Activated B cell treated with CpG ODN at 0.5 μM for 24 hours (primary cell): Measurements from ENCODE around the gene ZMYND19. TPM values are rescaled to one million over a fixed set of nuclear protein-coding genes. Genes with fewer than 3 reads are reported as not detected.

Source experiments
- ATAC-seq: fragments of 200-7000 bp; cut with Tn5 transposase; one replicate; pipeline ENCODE4 v1.10.0; 2021; ENCODE audit warnings: low read depth, mild to moderate bottlenecking, moderate library complexity
- CTCF ChIA-PET: fragments of 350-600 bp; sonication (Branson Sonifier 250); formaldehyde crosslinking; loops from one replicate; lab custom pipeline; 2021; ENCODE audit warnings: antibody characterized with exemption; lab: Charles Lee
- POLR2A ChIA-PET: fragments of 350-600 bp; sonication (Branson Sonifier 250); formaldehyde crosslinking; loops from one replicate; lab custom pipeline; 2021; ENCODE audit warnings: antibody characterized with exemption; lab: Charles Lee
- DNase-seq: peaks from one replicate; pipeline ENCODE4 v3.0.0; 2022
- H3K27ac Mint-ChIP-seq: one replicate; pipeline ENCODE4 v1.8.0; 2020; ENCODE audit warnings: mixed read lengths
- H3K27me3 Mint-ChIP-seq: one replicate; pipeline ENCODE4 v1.8.0; 2021; ENCODE audit warnings: mixed read lengths
- H3K36me3 Mint-ChIP-seq: one replicate; pipeline ENCODE4 v1.8.0; 2021; ENCODE audit warnings: low read depth, mixed read lengths
- H3K4me1 Mint-ChIP-seq: one replicate; pipeline ENCODE4 v1.8.0; 2021; ENCODE audit warnings: mixed read lengths
- H3K4me3 Mint-ChIP-seq: one replicate; pipeline ENCODE4 v1.8.0; 2020; ENCODE audit warnings: mild to moderate bottlenecking, mixed read lengths
- H3K9me3 Mint-ChIP-seq: one replicate; pipeline ENCODE4 v1.8.0; 2020; ENCODE audit warnings: mixed read lengths
- intact Hi-C: fragments of 100-400 bp; cut with micrococcal nuclease; formaldehyde crosslinking; loops from one replicate; pipeline ENCODE4 v1.15.1; 2024
- total RNA-seq: library from RNA; stranded (reverse); gene quantifications from 2 replicates; pipeline ENCODE4 v1.2.3, GENCODE V29; 2022
- TF ChIP-seq, protein P1 (sequence below): fragments of 200-600 bp; IDR thresholded peaks from one replicate; pipeline ENCODE4 v1.8.0; 2022; ENCODE audit warnings: antibody characterized with exemption, mild to moderate bottlenecking

Gene ZMYND19
- total RNA-seq, 1 donor from 2014 or later = 21.9 TPM

DNA sequence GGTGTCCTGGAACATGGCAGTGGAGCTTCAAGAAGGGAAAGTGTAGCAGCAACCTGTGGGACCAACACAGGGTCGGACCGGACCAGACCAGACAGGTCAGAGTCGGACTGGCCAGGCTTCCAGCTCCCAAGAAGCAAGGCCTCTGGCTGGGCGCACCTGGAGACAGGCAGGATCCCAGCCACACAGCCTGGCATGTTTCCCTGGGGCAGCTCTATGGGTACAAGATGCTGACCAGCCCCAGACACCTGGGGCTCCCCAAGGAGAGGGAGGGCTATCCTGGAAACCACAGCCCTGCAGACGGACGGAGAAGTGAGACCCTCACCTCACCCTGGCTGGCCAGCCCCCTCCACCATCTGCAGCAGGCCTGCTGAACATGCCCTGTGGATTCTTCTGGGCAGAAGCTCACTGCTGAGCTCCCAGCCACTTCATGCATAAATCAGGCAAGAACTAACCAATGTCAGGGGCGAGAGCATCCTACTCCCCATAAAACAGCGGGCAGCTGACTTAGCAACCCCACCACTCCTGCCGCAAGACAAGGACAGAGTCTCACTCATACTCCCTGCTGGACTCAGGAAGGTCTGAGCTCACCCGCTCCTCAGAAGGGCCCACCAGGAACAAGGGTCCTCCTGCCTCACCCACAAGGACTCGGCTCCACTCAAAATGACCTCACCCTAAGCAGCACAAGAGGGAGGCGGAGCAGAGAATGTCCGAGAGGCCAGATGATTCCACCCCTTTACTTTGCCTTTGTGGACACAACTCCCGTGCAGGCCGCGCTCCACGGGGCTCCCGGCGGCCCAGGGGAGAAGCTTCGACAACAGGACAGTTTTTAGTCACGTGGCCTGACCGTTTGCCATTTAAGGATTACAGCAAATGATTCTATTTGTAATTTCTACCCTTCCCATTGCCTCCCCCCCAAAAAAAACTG lies 8.7 kb downstream of the ZMYND19 start:
- Mint-ChIP-seq H3K4me3 (no peak overlapping the region), H3K27me3 (no peaks in the 10 kb centered on the region)

DNA sequence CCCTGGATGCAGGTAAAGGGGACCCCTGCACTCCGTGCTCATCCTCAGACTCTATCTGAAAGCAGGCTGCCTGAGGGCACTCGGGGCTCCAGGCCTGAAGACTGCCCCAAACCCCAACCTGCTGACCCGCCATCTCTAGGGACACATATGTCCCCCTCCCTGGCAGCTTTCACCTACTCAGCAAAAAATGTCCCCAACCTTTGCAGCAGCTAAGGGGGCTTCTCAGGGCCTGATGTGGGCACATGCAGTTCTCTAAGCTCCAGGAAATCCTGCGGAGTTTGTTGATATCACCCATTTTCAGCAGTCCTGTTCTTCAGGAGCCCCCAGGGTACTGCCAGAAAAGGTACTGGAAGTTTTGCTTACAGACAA lies 9.4 kb downstream of the ZMYND19 start:
- CTCF ChIA-PET = no interaction called here
- Mint-ChIP-seq H3K27ac (no peak overlapping the region), H3K4me1 (peaks cover 29% of the 10 kb centered on the region), H3K27me3 (no peaks in the 10 kb centered on the region), H3K9me3 (no peaks in the 10 kb centered on the region), H3K4me3 (no peak overlapping the region), H3K36me3 (peaks cover 40% of the 10 kb centered on the region)
- ATAC-seq = no peak
- TF ChIP-seq, protein P1, sequence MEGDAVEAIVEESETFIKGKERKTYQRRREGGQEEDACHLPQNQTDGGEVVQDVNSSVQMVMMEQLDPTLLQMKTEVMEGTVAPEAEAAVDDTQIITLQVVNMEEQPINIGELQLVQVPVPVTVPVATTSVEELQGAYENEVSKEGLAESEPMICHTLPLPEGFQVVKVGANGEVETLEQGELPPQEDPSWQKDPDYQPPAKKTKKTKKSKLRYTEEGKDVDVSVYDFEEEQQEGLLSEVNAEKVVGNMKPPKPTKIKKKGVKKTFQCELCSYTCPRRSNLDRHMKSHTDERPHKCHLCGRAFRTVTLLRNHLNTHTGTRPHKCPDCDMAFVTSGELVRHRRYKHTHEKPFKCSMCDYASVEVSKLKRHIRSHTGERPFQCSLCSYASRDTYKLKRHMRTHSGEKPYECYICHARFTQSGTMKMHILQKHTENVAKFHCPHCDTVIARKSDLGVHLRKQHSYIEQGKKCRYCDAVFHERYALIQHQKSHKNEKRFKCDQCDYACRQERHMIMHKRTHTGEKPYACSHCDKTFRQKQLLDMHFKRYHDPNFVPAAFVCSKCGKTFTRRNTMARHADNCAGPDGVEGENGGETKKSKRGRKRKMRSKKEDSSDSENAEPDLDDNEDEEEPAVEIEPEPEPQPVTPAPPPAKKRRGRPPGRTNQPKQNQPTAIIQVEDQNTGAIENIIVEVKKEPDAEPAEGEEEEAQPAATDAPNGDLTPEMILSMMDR = no peak
- intact Hi-C loops = no loop called here
- no peak for DNase-seq
- POLR2A ChIA-PET = no interaction called here

More for the DNA sequence above, 8.7 kb downstream of the ZMYND19 start:
- H3K36me3 Mint-ChIP-seq = peaks cover 42% of the 10 kb centered on the region
- TF ChIP-seq, protein P1 = no peak
- intact Hi-C loops = no loop called here
- ChIA-PET POLR2A (interaction anchor here (1.0 kb wide), 1 partner anchor 29 kb away, joined by 3 read pairs; no protein-coding TSS in a partner anchor), CTCF (no interaction called here)
- H3K9me3 Mint-ChIP-seq = no peaks in the 10 kb centered on the region
- no peak for ATAC-seq
- DNase-seq = no peak
- no peak overlapping the region for H3K27ac Mint-ChIP-seq
- H3K4me1 Mint-ChIP-seq = peaks cover 22% of the 10 kb centered on the region

DNA sequence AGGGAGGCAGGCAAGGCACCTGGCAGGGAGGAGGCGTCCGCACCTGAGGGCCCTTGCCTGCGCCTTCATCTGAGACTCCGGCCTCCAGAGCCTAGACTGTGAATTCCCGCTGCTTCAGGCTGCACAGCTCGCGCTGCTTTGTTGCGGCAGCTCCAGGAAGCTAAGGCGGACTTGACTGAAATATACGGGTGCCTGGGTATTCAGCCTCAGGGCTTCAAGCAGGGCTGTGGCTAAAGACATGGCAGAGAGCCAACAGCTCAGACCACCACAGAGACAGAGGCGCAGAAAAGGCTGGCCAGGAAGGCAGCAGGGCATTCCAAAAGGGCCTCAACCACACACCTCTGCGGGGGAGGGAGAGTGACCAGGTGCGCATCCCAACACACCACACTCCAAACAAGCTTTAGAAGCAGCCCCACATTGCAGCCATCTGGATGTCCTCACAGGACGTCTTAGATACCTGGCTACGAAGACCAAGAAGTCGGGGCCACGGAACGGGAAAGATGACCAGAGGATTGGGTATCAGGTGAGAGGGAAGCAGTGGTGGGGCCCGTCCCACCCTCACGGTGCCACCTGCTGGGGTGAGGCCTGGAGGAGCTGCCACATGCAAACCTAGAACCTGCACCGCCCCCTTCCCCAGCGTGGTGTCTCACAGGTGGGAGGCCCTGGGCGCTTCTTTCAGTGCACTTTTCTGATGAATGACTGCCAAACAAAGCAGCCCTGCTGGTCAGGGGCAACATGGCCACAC lies 9.9 kb downstream of the ZMYND19 start:
- POLR2A ChIA-PET = interaction anchor here (0.6 to 1.7 kb wide), 3 partner anchors 28 to 189 kb away, joined by 5 to 9 read pairs (median 6); partner anchors contain the start of gene MRPL41
- H3K4me3 Mint-ChIP-seq = no peak overlapping the region
- peaks cover 35% of the 10 kb centered on the region for H3K4me1 Mint-ChIP-seq
- intact Hi-C loops = no loop called here
- H3K27ac Mint-ChIP-seq = no peak overlapping the region
- ATAC-seq = no peak
- TF ChIP-seq, protein P1 = no peak
- DNase-seq = no peak
- H3K27me3 Mint-ChIP-seq = no peaks in the 10 kb centered on the region
- H3K36me3 Mint-ChIP-seq = peaks cover 41% of the 10 kb centered on the region
- CTCF ChIA-PET = interaction anchor here (1.3 kb wide), 1 partner anchor 23 kb away, joined by 3 read pairs; no protein-coding TSS in a partner anchor
- no peaks in the 10 kb centered on the region for H3K9me3 Mint-ChIP-seq

DNA sequence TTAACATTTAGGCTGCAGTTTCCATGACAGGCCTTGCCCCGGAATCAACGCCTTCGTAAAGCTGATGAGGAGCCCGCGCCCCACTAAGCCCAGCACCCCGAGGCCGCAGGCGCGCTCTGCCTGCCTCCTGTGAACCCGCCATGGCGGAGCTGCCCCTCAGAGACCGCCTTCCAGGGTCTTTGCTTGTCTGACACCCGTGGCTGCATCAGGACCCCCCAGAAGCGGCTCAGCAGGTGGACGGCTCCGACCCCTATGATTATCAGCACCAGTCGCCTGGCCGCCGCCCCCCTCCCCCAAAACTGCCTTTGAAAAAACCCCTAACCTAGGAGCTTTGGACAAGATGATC lies 11.1 kb downstream of the ZMYND19 start:
- Mint-ChIP-seq H3K36me3 (peaks cover 47% of the 10 kb centered on the region), H3K4me1 (peaks cover 41% of the 10 kb centered on the region), H3K4me3 (peak overlapping the region; percentile 82), H3K9me3 (no peaks in the 10 kb centered on the region), H3K27ac (no peak overlapping the region), H3K27me3 (no peaks in the 10 kb centered on the region)
- ChIA-PET POLR2A (interaction anchor here (0.6 to 2.0 kb wide), 5 partner anchors 12 to 190 kb away, joined by 3 to 9 read pairs (median 6); partner anchors contain the start of genes ARRDC1, MRPL41 and ZMYND19), CTCF (interaction anchor here (1.0 to 1.7 kb wide), 5 partner anchors 9 to 43 kb away, joined by 3 to 6 read pairs (median 4); partner anchors contain the start of genes MRPL41 and ZMYND19)
- DNase-seq (no peak), ATAC-seq (no peak)
- intact Hi-C loops = loop anchor here (2.0 kb wide), 1 partner anchor 28 kb away; the partner anchor contains the start of genes MRPL41 and PNPLA7
- TF ChIP-seq, protein P1 = no peak
